ENCODE results near the gene CNFN. TPM values are rescaled to one million over a fixed set of nuclear protein-coding genes. Genes with fewer than 3 reads are reported as not detected.

Gene CNFN
- 37.4 to 59.3 TPM (median 47.4 TPM) in 5 replicates for total RNA-seq (2022; extraction: Qiagen RNA extraction; ENCODE audit: low read depth)

GRCh38 chr19:42389899-42390298 lies at the start of gene CNFN:
TSS of gene CNFN (minus strand) at chr19:42390297. CDS start at chr19:42389037, 1,260 bp downstream.

GRCh38 chr19:42427313-42427712 lies 37.2 kb upstream of the CNFN start, which contains the start of gene LIPE:
TSS of gene LIPE (minus strand) at chr19:42427388. CDS start at chr19:42427149, 239 bp downstream.

Other genes starting within 250 kb of the CNFN start
- gene DEDD2, start 172.6 kb downstream of the CNFN start, total RNA-seq (2022; extraction: Qiagen RNA extraction; ENCODE audit: low read depth): 61.5 to 94.8 TPM (median 86.7 TPM) in 5 replicates
- gene ZNF526, start 170.0 kb downstream of the CNFN start, total RNA-seq (2022; extraction: Qiagen RNA extraction; ENCODE audit: low read depth): 15.6 to 20.6 TPM (median 19.6 TPM) in 5 replicates
- gene GSK3A, start 147.7 kb downstream of the CNFN start, total RNA-seq (2022; extraction: Qiagen RNA extraction; ENCODE audit: low read depth): 116 to 166 TPM (median 162 TPM) in 5 replicates
- gene ERF, start 135.2 kb downstream of the CNFN start, total RNA-seq (2022; extraction: Qiagen RNA extraction; ENCODE audit: low read depth): 96.7 to 133 TPM (median 118 TPM) in 5 replicates
- gene CIC, start 121.0 kb downstream of the CNFN start, total RNA-seq (2022; extraction: Qiagen RNA extraction; ENCODE audit: low read depth): 41.4 to 63.9 TPM (median 55.5 TPM) in 5 replicates
- gene PRR19, start 88.2 kb downstream of the CNFN start, total RNA-seq (2022; extraction: Qiagen RNA extraction; ENCODE audit: low read depth): 3.9 to 5.0 TPM (median 3.9 TPM) in 5 replicates
- gene PAFAH1B3, start 87.7 kb downstream of the CNFN start, total RNA-seq (2022; extraction: Qiagen RNA extraction; ENCODE audit: low read depth): 131 to 155 TPM (median 150 TPM) in 5 replicates
- 3.1 to 4.5 TPM (median 4.2 TPM) in 5 replicates for gene TMEM145, start 77.0 kb downstream of the CNFN start, total RNA-seq (2022; extraction: Qiagen RNA extraction; ENCODE audit: low read depth)
- gene MEGF8, start 64.7 kb downstream of the CNFN start, total RNA-seq (2022; extraction: Qiagen RNA extraction; ENCODE audit: low read depth): 19.6 to 26.8 TPM (median 23.5 TPM) in 5 replicates
- gene LIPE, start 37.1 kb upstream of the CNFN start, total RNA-seq (2022; extraction: Qiagen RNA extraction; ENCODE audit: low read depth): 1.1 to 3.3 TPM (median 3.0 TPM) in 5 replicates
- gene CXCL17, start 52.6 kb upstream of the CNFN start, total RNA-seq (2022; extraction: Qiagen RNA extraction; ENCODE audit: low read depth): 0.14 TPM in 1 of 5 replicates, not detected in the others
- gene CEACAM1, start 138.2 kb upstream of the CNFN start, total RNA-seq (2022; extraction: Qiagen RNA extraction; ENCODE audit: low read depth): 1.8 to 2.8 TPM (median 2.2 TPM) in 5 replicates
- gene CEACAM8, start 204.6 kb upstream of the CNFN start, total RNA-seq (2022; extraction: Qiagen RNA extraction; ENCODE audit: low read depth): not detected in 5 replicates